Dedifferentiated amniotic fluid mesenchymal stem cell (primary cell): Measurements from ENCODE around the gene ACOT13.
A peak's percentile ranks its signal among the peaks of the same experiment; 100 is the strongest.
"Not testable (repeated sequence)": the region's sequence is repeated elsewhere in the genome, so short reads cannot be mapped to it uniquely, and the experiment has no call there.

Experiments
- DNase-seq: peaks from one replicate; pipeline ENCODE4 v3.0.0-alpha.2; 2016; ENCODE audit errors: extremely low spot score

Gene ACOT13

DNA sequence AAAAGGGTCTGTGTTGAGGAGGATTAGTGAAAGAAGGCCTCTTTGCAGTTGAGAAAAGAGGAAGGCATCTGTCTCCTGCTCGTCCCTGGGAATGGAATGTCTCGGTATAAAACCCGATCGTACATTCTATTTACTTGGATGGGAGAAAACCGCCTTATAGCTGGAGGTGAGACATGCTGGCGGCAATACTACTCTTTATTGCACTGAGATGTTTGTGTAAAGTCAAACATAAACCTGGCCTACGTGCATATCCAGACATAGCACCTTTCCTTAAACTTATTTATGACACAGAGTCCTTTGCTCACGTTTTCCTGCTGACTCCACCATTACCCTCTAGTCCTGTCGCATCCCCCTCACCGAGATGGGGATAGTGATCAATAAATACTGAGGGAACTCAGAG, 4.6 kb upstream of the ACOT13 start:
- DNase-seq: no peak

GRCh38 chr6:24663189-24663588, 3.7 kb upstream of the ACOT13 start:
- DNase-seq: no peak

DNA sequence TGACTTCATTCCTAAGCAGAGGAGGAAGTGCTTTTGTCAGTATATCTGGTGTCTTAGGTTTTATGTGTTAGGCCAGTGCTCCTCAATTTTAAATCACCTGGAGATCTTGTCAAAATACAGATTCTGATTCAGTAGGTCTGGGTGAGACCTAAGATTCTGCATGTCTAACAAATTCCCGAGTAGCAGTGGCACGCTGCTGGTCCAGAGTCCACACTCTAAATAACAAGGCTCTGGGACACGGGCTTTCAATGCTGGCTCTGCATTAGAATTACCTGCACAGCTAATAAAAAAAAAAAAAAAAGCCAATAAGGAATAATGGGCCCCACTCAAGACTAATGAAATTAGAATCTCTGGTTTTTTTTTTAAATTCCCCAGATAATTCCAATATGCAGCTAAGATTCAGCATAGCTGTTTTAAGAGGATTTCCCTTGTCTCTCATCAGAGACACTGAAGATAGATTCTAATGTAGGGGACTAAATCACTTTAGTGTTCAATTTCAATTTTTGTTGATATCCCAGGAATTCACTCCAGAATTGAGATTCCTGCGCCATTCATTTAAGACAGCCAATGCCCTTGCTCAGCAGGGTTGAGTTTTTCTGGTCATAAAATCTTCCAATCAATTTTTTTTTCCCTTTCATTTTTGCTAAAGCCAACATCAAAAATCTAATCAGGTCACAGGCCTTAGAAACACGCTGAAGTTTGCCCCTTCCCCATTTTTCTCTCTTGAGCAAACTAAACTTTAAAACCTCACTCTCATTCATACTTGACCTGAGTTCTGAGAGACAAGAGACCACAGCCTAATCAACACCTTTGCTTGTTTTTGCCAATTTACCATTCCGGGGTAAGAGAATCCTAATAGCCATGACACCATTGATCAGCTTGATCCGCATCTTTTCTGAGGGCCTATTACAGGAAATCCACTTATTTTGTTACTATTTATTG, 2.6 kb upstream of the ACOT13 start:
- no peak for DNase-seq

- peak; percentile 24 for DNase-seq
Measured at GRCh38 chr6:24666097-24666640, 708 bp upstream of the ACOT13 start.

DNA sequence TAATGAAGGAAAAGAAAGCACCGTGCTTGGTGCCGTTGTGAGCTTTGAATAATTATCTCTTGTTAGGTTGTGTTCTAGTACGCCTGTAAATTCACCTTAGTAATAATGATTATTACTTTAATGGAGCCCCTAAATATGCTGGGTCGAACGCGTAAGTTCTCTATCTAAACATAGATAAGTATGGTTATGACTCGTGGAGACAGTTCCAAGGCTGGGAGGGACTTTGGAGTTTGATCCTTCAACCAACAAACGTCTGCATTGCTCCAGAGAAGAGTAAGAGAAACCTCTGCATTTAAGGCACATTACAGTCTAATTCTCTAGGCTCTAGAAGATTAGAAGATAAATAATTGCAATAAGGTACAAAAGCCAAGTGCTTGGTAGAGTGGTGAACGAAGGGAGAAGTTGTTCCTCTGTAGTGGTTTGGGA, 514 bp downstream of the ACOT13 start:
- DNase-seq: no peak

DNA sequence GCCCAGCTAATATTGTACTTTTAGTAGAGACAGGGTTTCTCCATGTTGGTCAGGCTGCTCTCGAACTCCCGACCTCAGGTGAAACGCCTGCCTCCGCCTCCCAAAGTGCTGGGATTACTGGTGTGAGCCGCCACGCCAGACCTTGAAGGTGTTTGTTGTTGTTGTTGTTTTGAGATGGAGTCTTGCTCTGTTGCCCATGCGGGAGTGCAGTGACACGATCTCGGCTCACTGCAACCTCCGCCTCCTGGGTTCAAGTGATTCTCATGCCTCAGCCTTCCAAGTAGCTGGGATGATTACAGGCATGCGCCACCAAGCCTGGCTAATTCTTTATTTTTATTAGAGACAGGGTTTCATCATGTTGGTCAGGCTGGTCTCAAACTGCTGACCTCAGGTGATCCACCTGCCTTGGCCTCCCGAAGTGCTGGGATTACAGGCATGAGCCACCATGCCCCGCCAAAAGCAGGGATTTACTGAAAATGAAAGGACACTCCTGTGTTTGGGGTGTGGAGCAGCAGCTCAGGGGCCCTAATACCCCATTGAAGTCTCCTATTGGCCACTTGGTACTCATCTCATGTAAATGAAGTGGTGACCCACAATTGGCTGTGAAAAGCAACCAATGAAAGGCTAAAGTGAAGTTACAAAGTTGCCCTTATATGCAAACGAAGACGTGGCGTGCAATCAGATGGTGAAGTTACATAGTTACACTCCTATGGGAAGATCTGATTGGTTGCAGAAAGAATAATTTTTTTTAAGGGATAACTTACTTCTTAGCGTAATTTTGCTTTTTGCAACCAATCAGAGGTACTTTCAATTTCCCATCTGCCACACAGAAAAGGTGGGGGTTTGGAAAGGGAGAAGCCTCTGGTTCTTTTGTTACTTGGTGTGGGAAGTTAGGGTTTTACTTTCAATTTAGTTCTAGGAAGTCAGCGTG, 1.5 kb downstream of the ACOT13 start:
- not testable (repeated sequence) for DNase-seq

DNA sequence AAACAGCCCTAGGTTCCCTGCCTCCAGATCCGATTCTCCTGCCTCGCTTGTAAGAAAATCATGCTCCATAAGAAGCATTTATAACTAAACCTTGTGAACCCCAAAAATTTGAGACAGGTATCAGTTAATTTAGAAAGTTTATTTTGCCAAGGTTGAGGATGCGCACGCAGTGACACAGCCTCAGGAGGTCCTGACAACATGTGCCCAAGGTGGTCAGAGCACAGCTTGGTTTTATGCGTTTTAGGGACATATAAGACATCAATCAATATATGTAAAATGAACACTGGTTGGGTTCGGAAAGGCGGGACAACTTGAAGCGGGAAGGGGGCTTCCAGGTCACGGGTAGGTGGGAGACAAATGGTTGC, 2.1 kb downstream of the ACOT13 start:
- no peak for DNase-seq

DNA sequence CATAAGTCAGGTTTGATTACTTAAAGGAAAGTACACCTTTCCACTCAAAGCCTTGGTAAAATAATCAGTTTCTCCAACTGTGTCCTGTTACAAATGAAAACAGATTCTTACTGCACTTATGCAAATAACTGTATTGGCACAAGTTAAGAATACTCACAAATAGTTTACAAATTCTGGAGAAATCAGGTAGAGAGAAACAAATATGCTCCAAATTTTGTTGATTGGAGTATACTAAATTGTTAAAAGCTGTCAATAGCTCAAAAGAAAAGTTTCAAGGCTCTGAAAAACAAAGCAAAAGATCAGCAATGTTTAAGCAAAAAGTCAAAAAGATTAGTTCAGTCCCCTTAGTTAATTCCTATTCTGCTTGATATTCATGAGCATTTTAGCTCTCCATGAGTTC, 3.6 kb downstream of the ACOT13 start:
- DNase-seq: not testable (repeated sequence)

DNA sequence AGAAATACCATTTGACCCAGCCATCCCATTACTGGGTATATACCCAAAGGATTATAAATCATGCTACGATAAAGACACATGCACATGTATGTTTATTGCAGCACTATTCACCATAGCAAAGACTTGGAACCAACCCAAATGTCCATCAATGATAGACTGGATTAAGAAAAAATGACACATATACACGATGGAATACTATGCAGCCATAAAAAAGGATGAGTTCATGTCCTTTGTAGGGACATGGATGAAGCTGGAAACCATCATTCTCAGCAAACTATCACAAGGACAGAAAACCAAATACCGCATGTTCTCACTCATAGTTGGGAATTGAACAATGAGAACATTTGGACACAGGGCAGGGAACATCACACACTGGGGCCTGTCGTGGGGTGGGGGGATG, 4.2 kb downstream of the ACOT13 start:
- DNase-seq: not testable (repeated sequence)

GRCh38 chr6:24672620-24673182, 5.8 kb downstream of the ACOT13 start:
- no peak for DNase-seq

- no peak for DNase-seq
Measured at GRCh38 chr6:24673625-24674024, 6.7 kb downstream of the ACOT13 start.

DNA sequence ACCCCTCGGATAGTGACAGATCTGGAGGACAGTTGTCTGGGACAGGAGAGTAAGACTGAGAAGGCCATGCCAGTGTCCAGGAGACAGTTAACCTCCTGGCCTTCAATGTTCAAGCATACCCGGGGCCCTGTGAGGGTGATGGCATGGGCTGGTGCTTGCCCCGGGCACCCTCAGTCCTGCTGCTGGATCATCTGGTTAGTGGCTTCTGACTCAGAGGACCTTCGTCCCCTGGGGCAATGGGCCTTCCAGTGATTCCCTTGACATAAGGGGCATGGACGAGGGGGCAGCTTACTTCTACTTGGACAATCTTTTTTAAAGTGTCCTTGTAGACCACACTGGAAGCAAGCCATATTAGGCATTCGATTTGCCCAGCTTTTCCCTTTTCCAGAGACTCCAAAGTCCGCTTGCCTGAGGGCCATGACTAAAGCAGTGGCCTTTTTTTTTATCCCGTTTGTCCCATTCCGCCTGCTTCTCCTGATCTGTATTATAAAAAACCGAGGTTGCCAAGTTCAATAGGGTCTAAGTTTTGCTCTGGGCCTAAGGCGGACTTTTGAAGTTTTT, 12.0 kb downstream of the ACOT13 start:
- DNase-seq: not testable (repeated sequence)

DNA sequence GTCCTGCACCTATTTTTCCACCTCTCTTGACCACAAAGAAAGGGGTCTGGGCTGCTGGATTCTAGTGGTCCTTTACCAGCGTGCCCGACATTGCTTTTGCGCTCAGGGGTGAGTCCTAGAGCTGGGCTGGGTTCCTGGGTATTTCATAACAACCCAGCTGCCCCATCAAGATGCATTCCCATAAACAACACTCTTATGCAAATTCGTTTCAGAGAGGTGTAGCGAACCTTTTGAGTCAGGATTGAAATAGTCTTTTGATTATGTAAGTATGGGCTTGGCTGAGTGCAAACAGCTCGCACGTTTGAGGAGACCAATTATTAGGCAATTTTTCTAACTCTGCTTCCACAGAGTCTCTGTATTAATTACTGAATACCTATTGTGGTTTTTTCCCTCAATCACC, 13.7 kb downstream of the ACOT13 start:
- DNase-seq: no peak

DNA sequence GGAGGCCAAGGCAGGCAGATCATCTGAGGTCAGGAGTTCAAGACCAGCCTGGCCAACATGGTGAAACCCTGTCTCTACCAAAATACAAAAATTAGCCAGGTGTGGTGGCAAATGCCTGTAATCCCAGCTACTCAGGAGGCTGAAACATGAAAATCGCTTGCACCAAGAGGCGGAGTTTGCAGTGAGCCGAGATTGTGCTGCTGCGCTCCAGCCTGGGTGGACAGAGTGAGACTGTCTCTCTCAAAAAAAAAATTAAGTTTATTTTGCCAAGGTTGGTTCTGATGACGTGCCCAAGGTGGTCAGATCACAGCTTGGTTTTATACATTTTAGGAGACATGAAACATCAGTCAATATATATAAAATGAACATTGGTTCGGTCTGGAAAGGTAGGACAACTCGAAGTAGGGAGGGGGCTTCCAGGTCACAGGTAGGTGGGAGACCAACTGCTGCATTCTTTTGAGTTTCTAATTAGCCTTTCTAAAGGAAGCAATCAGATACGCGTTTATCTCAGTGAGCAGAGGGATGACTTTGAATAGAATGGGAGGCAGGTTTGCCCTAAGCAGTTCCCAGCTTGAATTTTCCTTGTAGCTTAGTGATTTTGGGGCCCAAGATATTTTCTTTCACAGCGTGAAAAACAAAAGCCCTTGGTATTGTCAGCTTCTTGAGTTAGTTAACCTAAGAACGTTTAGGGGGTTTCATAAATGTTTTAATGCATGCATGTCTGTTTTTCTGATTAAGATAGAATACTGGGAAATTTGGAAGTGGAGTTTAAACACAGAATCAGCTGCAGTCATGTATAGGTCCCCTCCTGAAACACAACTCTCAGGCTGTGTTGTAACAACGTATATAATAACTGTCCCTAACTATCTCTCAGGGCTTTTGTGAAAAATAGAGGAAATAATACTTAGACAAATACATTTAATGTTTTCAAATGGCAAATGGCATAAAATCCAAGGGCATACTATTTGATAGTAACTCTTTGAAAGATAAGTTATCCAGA, 16.7 kb downstream of the ACOT13 start:
- no peak for DNase-seq

DNA sequence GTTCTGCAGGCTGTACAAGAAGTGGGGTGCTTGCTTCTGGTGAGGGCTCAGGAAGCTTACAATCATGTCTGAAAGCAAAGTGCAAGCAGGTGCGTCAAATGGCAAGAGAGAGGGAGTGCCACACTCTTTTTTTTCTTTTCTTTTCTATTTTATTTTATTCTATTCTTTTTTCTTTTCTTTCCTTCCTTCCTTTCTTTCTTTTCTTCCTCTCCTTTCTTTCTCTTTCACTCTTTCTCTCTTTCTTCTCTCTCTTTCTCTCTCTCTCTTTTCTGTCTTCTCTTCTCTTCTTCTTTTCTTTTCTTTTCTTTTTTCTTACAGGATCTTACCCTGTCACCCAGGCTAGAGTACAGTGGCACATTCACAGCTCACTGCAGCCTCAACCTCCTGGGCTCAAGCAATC, 19.5 kb downstream of the ACOT13 start:
- no peak for DNase-seq

- DNase-seq: no peak
Measured at GRCh38 chr6:24686946-24687345, 20.1 kb downstream of the ACOT13 start.

- DNase-seq: peak; percentile 33
Measured at GRCh38 chr6:24689964-24690363, 23.1 kb downstream of the ACOT13 start.

DNA sequence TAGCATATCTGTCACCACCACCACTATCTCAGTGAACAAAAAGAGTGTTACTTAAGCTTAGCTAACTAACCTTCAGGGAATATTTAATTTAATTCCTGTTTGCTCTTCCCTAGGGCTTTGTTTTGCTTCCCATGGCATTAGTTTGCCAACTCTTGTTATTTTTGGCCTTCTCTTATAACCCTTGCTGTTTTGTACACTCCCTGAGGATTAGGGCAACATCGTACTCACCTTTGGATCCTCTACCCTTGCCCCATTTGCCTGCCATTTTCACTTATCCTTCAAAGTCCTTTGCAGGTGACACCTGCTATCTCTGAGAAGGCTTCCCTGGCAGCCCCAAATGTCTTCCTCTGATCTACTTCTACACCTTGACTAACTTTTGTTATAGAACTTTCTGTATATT, 23.7 kb downstream of the ACOT13 start:
- DNase-seq: no peak

DNA sequence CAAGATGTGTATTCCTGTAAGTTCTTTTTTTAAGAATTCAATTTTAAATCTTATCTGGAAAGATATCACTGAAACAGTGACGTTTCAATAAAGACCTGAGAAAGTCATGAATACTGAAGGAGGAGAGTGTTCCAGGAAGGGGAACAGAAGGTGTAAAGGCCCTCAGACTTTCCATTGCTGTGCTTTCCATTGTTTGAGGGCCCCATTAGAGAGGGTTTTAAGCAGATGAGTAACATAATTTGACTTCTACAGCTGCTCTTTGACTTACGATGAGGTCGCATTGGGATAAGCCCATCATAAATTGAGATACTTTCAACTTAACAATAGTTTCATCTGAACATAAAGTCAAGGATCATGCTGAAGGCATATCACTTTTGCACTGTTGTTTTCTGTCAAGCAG, 24.7 kb downstream of the ACOT13 start:
- DNase-seq: no peak

DNA sequence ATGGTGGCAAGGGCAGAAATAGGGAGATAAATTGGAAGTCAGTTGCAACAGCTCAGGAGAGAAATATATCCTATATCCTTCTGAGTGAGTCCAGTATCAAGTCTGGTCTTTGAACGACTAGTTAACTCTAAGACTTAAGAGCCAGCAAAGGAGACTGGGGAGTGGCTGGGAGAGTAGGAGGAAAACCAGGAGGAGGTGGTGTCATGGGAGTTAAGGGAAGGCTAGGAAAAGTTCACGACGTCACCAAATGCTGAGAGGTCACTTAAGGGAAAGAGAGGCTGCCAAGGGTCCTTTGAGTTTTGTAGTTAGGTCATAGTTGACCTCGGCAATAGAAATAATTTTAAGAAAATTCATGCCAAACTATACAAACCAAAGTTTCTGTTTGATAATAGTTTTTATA, 25.1 kb downstream of the ACOT13 start:
- no peak for DNase-seq
